MM.1S (cell line): Measurements from ENCODE around the gene TLE1.

Source experiments
- DNase-seq: peaks from one replicate; pipeline ENCODE4 v3.0.0-alpha.2; 2015
- H2AFZ ChIP-seq: fragments of 300-600 bp; sonication (generic); 2 replicates; pipeline ENCODE4 v1.6.0; 2016; ENCODE audit warnings: antibody characterized with exemption, low read length
- H3F3A ChIP-seq: fragments of 300-600 bp; sonication (generic); 2 replicates; pipeline ENCODE4 v1.6.1; 2016; ENCODE audit warnings: mild to moderate bottlenecking, antibody characterized with exemption, low read length, moderate library complexity, mixed read lengths; ENCODE audit not compliant: insufficient read depth
- H3K27ac ChIP-seq: fragments of 300-600 bp; sonication (generic); 2 replicates; pipeline ENCODE4 v1.5.1; 2016; ENCODE audit warnings: mild to moderate bottlenecking, low read length
- H3K27me3 ChIP-seq: fragments of 300-600 bp; sonication (generic); replicated peaks from 2 replicates; pipeline ENCODE4 v1.6.0; 2016; ENCODE audit warnings: low read length; ENCODE audit not compliant: insufficient read depth
- H3K36me3 ChIP-seq: fragments of 300-600 bp; sonication (generic); replicated peaks from 2 replicates; pipeline ENCODE4 v1.6.1; 2016; ENCODE audit warnings: mild to moderate bottlenecking, low read length, mixed read lengths; ENCODE audit not compliant: insufficient read depth
- H3K4me1 ChIP-seq: fragments of 300-600 bp; sonication (generic); 2 replicates; pipeline ENCODE4 v1.6.1; 2016; ENCODE audit warnings: low read length, mixed read lengths
- H3K4me2 ChIP-seq: fragments of 300-600 bp; sonication (generic); 2 replicates; pipeline ENCODE4 v1.6.0; 2016; ENCODE audit warnings: low read depth, low read length
- H3K4me3 ChIP-seq: fragments of 300-600 bp; sonication (generic); 2 replicates; pipeline ENCODE4 v1.5.1; 2016; ENCODE audit warnings: low read length, mixed read lengths
- H3K79me2 ChIP-seq: fragments of 300-600 bp; sonication (generic); 2 replicates; pipeline ENCODE4 v1.6.1; 2016; ENCODE audit warnings: mixed run types, low read length, mixed read lengths
- H3K9ac ChIP-seq: fragments of 300-600 bp; sonication (generic); 2 replicates; pipeline ENCODE4 v1.6.1; 2016; ENCODE audit warnings: low read length, mixed read lengths
- H3K9me2 ChIP-seq: fragments of 300-600 bp; sonication (generic); replicated peaks from 2 replicates; pipeline ENCODE4 v1.6.1; 2016; ENCODE audit warnings: mild to moderate bottlenecking, low read length, mixed read lengths; ENCODE audit not compliant: insufficient read depth
- H3K9me3 ChIP-seq: fragments of 300-600 bp; sonication (generic); replicated peaks from 2 replicates; pipeline ENCODE4 v1.6.1; 2016; ENCODE audit warnings: mild to moderate bottlenecking, low read length, mixed read lengths; ENCODE audit not compliant: insufficient read depth
- H4K20me1 ChIP-seq: fragments of 300-600 bp; sonication (generic); 2 replicates; pipeline ENCODE4 v1.6.1; 2016; ENCODE audit warnings: mild to moderate bottlenecking, low read length, moderate library complexity, mixed read lengths; ENCODE audit not compliant: insufficient read depth
- CTCF ChIP-seq: fragments of 300-600 bp; sonication (generic); IDR thresholded peaks from 2 replicates; pipeline ENCODE4 v1.5.1; 2016; ENCODE audit warnings: antibody characterized with exemption, low read length, mixed read lengths
- EZH2 ChIP-seq: fragments of 300-600 bp; sonication (generic); optimal IDR thresholded peaks from 2 replicates; pipeline ENCODE3; 2017; ENCODE audit warnings: low read depth, mild to moderate bottlenecking, antibody characterized with exemption, low read length, mixed read lengths
- EZH2phosphoT487 ChIP-seq: fragments of 300-600 bp; sonication (generic); IDR thresholded peaks from 2 replicates; pipeline ENCODE4 v1.6.1; 2018; ENCODE audit warnings: antibody characterized with exemption, low read length

The TLE1 gene

GRCh38 chr9:81652058-81652687 lies 37.2 kb downstream of the TLE1 start:
- Histone ChIP-seq H4K20me1 (no peaks in the 10 kb centered on the region), H3K9ac (no peak overlapping the region), H3K27me3 (no peaks in the 10 kb centered on the region), H3K27ac (no peak overlapping the region), H3F3A (no peaks in the 10 kb centered on the region), H3K4me3 (no peak overlapping the region), H3K9me2 (no peaks in the 10 kb centered on the region), H3K4me1 (no peaks in the 10 kb centered on the region), H3K79me2 (no peaks in the 10 kb centered on the region), H3K36me3 (no peaks in the 10 kb centered on the region), H2AFZ (no peak overlapping the region), H3K9me3 (no peaks in the 10 kb centered on the region), H3K4me2 (no peak overlapping the region)
- DNase-seq: no peak
- TF ChIP-seq CTCF (no peak), EZH2 (no peak), EZH2phosphoT487 (no peak)

GRCh38 chr9:81650586-81651515 lies 38.5 kb downstream of the TLE1 start:
- Histone ChIP-seq H4K20me1 (no peaks in the 10 kb centered on the region), H3K9me3 (no peaks in the 10 kb centered on the region), H2AFZ (no peak overlapping the region), H3K4me3 (no peak overlapping the region), H3K4me2 (no peak overlapping the region), H3K4me1 (no peaks in the 10 kb centered on the region), H3K27ac (no peak overlapping the region), H3K9me2 (no peaks in the 10 kb centered on the region), H3K27me3 (no peaks in the 10 kb centered on the region), H3K79me2 (no peaks in the 10 kb centered on the region), H3K9ac (no peak overlapping the region), H3F3A (no peaks in the 10 kb centered on the region), H3K36me3 (no peaks in the 10 kb centered on the region)
- DNase-seq: no peak
- TF ChIP-seq EZH2phosphoT487 (no peak), CTCF (no peak), EZH2 (no peak)

GRCh38 chr9:81649475-81650240 lies 39.7 kb downstream of the TLE1 start:
- H3F3A ChIP-seq: no peaks in the 10 kb centered on the region
- H3K4me1 ChIP-seq: no peaks in the 10 kb centered on the region
- H3K27me3 ChIP-seq: no peaks in the 10 kb centered on the region
- no peak overlapping the region for H2AFZ ChIP-seq
- H3K4me2 ChIP-seq: no peak overlapping the region
- H3K4me3 ChIP-seq: no peak overlapping the region
- H3K9me3 ChIP-seq: no peaks in the 10 kb centered on the region
- no peaks in the 10 kb centered on the region for H3K79me2 ChIP-seq
- H3K36me3 ChIP-seq: no peaks in the 10 kb centered on the region
- H3K9ac ChIP-seq: no peak overlapping the region
- DNase-seq: no peak
- TF ChIP-seq CTCF (no peak), EZH2phosphoT487 (no peak), EZH2 (no peak)
- no peaks in the 10 kb centered on the region for H4K20me1 ChIP-seq
- no peaks in the 10 kb centered on the region for H3K9me2 ChIP-seq
- no peak overlapping the region for H3K27ac ChIP-seq
